ENCODE results near the gene RMDN3. TPM values are rescaled to one million over a fixed set of nuclear protein-coding genes. Genes with fewer than 3 reads are reported as not detected.
A peak's percentile ranks its signal among the peaks of the same experiment; 100 is the strongest.

Gene RMDN3
- total RNA-seq, 4 donors from 2014 or later: 24.2 to 37.2 (median 32.8) TPM

GRCh38 chr15:40785814-40786213 lies 30.8 kb upstream of the RMDN3 start:
- no peak overlapping the region for H3K4me3 ChIP-seq
- H3K4me1 ChIP-seq: peaks cover 0 to 9% (median 5%) of the 10 kb centered on the region in 3 donors
- no peak for ATAC-seq
- H3K27ac ChIP-seq: peak overlapping the region in 1 of 4 donors; percentile 19
- no peaks in the 10 kb centered on the region for H3K9me3 ChIP-seq
- H3K27me3 ChIP-seq: no peaks in the 10 kb centered on the region
- 51 to 64% methylated on average over 2 of the region's 2 CpGs for WGBS, 2 donors (ENCODE audit: low coverage in 1 of 2)
- H3K36me3 ChIP-seq: peaks cover 0 to 7% of the 10 kb centered on the region in 2 donors
- no peak for TF ChIP-seq CTCF (IDR thresholded peaks at IDR 0.05)
- TF ChIP-seq POLR2A (IDR thresholded peaks at IDR 0.05): no peak
- no peak for TF ChIP-seq EP300 (IDR thresholded peaks at IDR 0.05)
- no peak for TF ChIP-seq POLR2AphosphoS5 (IDR thresholded peaks at IDR 0.05)

GRCh38 chr15:40785164-40785563 lies 30.1 kb upstream of the RMDN3 start:
- Histone ChIP-seq H3K27ac (no peak overlapping the region), H3K36me3 (peaks cover 0 to 3% of the 10 kb centered on the region in 2 donors), H3K4me3 (no peak overlapping the region), H3K27me3 (no peaks in the 10 kb centered on the region), H3K4me1 (peaks cover 0 to 9% (median 5%) of the 10 kb centered on the region in 3 donors), H3K9me3 (no peaks in the 10 kb centered on the region)
- no peak for TF ChIP-seq POLR2AphosphoS5 (IDR thresholded peaks at IDR 0.05)
- no peak for TF ChIP-seq CTCF (IDR thresholded peaks at IDR 0.05)
- TF ChIP-seq POLR2A (IDR thresholded peaks at IDR 0.05): no peak
- TF ChIP-seq EP300 (IDR thresholded peaks at IDR 0.05): no peak
- ATAC-seq: no peak
- 76 to 100% methylated on average over 2 to 3 of the region's 3 CpGs for WGBS, 2 donors (ENCODE audit: low coverage in 1 of 2)

GRCh38 chr15:40782609-40783227 lies 27.7 kb upstream of the RMDN3 start:
- Histone ChIP-seq H3K4me1 (peaks cover 0 to 9% (median 5%) of the 10 kb centered on the region in 3 donors), H3K4me3 (no peak overlapping the region), H3K27me3 (no peaks in the 10 kb centered on the region), H3K36me3 (peaks cover 0 to 27% of the 10 kb centered on the region in 2 donors), H3K27ac (no peak overlapping the region), H3K9me3 (no peaks in the 10 kb centered on the region)
- TF ChIP-seq POLR2AphosphoS5 (IDR thresholded peaks at IDR 0.05): no peak
- TF ChIP-seq CTCF (IDR thresholded peaks at IDR 0.05): peak in 2 of 4 experiments; percentile 9 to 32
- WGBS, 2 donors (ENCODE audit: low coverage in 1 of 2): 74 to 87% methylated on average over 3 to 8 of the region's 8 CpGs
- ATAC-seq: no peak

GRCh38 chr15:40776537-40777141 lies 21.6 kb upstream of the RMDN3 start:
- TF ChIP-seq POLR2A (IDR thresholded peaks at IDR 0.05) (no peak), POLR2AphosphoS5 (IDR thresholded peaks at IDR 0.05) (no peak), EP300 (IDR thresholded peaks at IDR 0.05) (no peak)
- Histone ChIP-seq H3K9me3 (no peaks in the 10 kb centered on the region), H3K27me3 (no peaks in the 10 kb centered on the region), H3K27ac (no peak overlapping the region), H3K36me3 (peaks cover 0 to 88% of the 10 kb centered on the region in 2 donors), H3K4me1 (no peaks in the 10 kb centered on the region), H3K4me3 (no peak overlapping the region)
- WGBS, 2 donors (ENCODE audit: low coverage in 1 of 2): 60 to 70% methylated on average over 1 to 4 of the region's 11 CpGs
- no peak for ATAC-seq

- H3K27ac ChIP-seq: no peak overlapping the region
- H3K27me3 ChIP-seq: no peaks in the 10 kb centered on the region
- peaks cover 0 to 95% of the 10 kb centered on the region in 2 donors for H3K36me3 ChIP-seq
- TF ChIP-seq EP300 (IDR thresholded peaks at IDR 0.05) (no peak), POLR2A (IDR thresholded peaks at IDR 0.05) (no peak), CTCF (IDR thresholded peaks at IDR 0.05) (no peak), POLR2AphosphoS5 (IDR thresholded peaks at IDR 0.05) (no peak)
- no peaks in the 10 kb centered on the region for H3K9me3 ChIP-seq
- 94% methylated on average over 11 of the region's 14 CpGs; no CpG with 5 or more reads in 1 of the 2 donors for WGBS, 2 donors (ENCODE audit: low coverage in 1 of 2)
- H3K4me1 ChIP-seq: no peaks in the 10 kb centered on the region
- H3K4me3 ChIP-seq: no peak overlapping the region
- ATAC-seq: no peak
Measured at GRCh38 chr15:40775740-40776536, 20.9 kb upstream of the RMDN3 start.
